ENCODE measurements around the gene RTKN. TPM values are rescaled to one million over a fixed set of nuclear protein-coding genes. Genes with fewer than 3 reads are reported as not detected.

RTKN gene
- total and polyA plus RNA-seq, 4 donors = 21.9 to 46.0 (median 30.6) TPM

DNA sequence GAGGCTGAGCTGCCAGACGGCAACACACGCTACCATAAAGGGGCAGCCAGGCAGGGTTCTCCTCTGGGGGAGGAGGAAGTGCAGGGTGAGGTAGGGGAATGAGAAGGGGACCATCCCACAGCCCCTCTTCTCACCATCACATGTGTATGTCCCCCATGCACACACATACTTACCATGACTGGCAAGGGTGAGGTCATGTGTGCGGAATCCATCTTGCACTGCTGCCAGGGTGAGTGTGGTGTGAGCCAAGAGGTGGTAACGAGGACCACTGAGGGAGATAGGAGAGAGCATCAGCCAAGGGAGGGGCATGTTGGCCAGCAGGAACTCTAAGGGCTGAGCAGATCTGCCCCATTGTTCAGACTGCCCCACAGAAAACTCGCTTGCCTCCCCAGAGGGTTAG is 13.1 kb downstream of the RTKN start:
- Histone ChIP-seq H3K27ac (ENCODE audit: low read depth in 1 of 2, low read length in 1 of 2) (no peak overlapping the region), H3K9ac (ENCODE audit: insufficient read depth in 1 of 2, low read length in 2 of 2) (no peak overlapping the region), H3K36me3 (ENCODE audit: control insufficient read depth in 4 of 4, insufficient read depth in 4 of 4, low read length in 4 of 4) (peaks cover 20 to 45% (median 39%) of the 10 kb centered on the region in 4 donors), H3K4me3 (no peak overlapping the region), H3K4me1 (ENCODE audit: control insufficient read depth in 5 of 5, insufficient read depth in 5 of 5, low read length in 5 of 5) (no peaks in the 10 kb centered on the region), H3K9me3 (ENCODE audit: control insufficient read depth in 4 of 4, insufficient read depth in 3 of 4, low read length in 3 of 4) (no peaks in the 10 kb centered on the region), H3K27me3 (ENCODE audit: control insufficient read depth in 3 of 3, insufficient read depth in 3 of 3, low read length in 2 of 3) (no peaks in the 10 kb centered on the region)
- no peak for ATAC-seq (ENCODE audit: insufficient read depth, low FRiP score)
- TF ChIP-seq, protein P1, sequence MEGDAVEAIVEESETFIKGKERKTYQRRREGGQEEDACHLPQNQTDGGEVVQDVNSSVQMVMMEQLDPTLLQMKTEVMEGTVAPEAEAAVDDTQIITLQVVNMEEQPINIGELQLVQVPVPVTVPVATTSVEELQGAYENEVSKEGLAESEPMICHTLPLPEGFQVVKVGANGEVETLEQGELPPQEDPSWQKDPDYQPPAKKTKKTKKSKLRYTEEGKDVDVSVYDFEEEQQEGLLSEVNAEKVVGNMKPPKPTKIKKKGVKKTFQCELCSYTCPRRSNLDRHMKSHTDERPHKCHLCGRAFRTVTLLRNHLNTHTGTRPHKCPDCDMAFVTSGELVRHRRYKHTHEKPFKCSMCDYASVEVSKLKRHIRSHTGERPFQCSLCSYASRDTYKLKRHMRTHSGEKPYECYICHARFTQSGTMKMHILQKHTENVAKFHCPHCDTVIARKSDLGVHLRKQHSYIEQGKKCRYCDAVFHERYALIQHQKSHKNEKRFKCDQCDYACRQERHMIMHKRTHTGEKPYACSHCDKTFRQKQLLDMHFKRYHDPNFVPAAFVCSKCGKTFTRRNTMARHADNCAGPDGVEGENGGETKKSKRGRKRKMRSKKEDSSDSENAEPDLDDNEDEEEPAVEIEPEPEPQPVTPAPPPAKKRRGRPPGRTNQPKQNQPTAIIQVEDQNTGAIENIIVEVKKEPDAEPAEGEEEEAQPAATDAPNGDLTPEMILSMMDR (IDR thresholded peaks at IDR 0.05; ENCODE audit: control extremely low read depth, extremely low read depth) = no peak
- DNase-seq = no peak
- 91 to 92% methylated on average over 5 of the region's 5 CpGs for WGBS, 2 donors

- H3K9me3 ChIP-seq (ENCODE audit: control insufficient read depth in 4 of 4, insufficient read depth in 3 of 4, low read length in 3 of 4) = no peaks in the 10 kb centered on the region
- H3K9ac ChIP-seq (ENCODE audit: insufficient read depth in 1 of 2, low read length in 2 of 2) = no peak overlapping the region
- no peaks in the 10 kb centered on the region for H3K27me3 ChIP-seq (ENCODE audit: control insufficient read depth in 3 of 3, insufficient read depth in 3 of 3, low read length in 2 of 3)
- H3K27ac ChIP-seq (ENCODE audit: low read depth in 1 of 2, low read length in 1 of 2) = no peak overlapping the region
- 88 to 89% methylated on average over 3 of the region's 3 CpGs for WGBS, 2 donors
- DNase-seq = no peak
- no peak overlapping the region for H3K4me3 ChIP-seq
- ATAC-seq (ENCODE audit: insufficient read depth, low FRiP score) = no peak
- no peaks in the 10 kb centered on the region for H3K4me1 ChIP-seq (ENCODE audit: control insufficient read depth in 5 of 5, insufficient read depth in 5 of 5, low read length in 5 of 5)
- peaks cover 20 to 44% (median 39%) of the 10 kb centered on the region in 4 donors for H3K36me3 ChIP-seq (ENCODE audit: control insufficient read depth in 4 of 4, insufficient read depth in 4 of 4, low read length in 4 of 4)
- TF ChIP-seq, protein P1 (IDR thresholded peaks at IDR 0.05; ENCODE audit: control extremely low read depth, extremely low read depth) = no peak
Observed at GRCh38 chr2:74427551-74427950, 14.2 kb downstream of the RTKN start.

GRCh38 chr2:74426181-74426758 is 15.5 kb downstream of the RTKN start:
- WGBS, 2 donors = 85 to 88% methylated on average over 14 of the region's 14 CpGs

More at GRCh38 chr2:74426181-74426758, 15.5 kb downstream of the RTKN start:
- Histone ChIP-seq H3K36me3 (ENCODE audit: control insufficient read depth in 4 of 4, insufficient read depth in 4 of 4, low read length in 4 of 4) (peaks cover 14 to 38% (median 28%) of the 10 kb centered on the region in 4 donors), H3K9me3 (ENCODE audit: control insufficient read depth in 4 of 4, insufficient read depth in 3 of 4, low read length in 3 of 4) (no peaks in the 10 kb centered on the region), H3K27me3 (ENCODE audit: control insufficient read depth in 3 of 3, insufficient read depth in 3 of 3, low read length in 2 of 3) (no peaks in the 10 kb centered on the region), H3K4me1 (ENCODE audit: control insufficient read depth in 5 of 5, insufficient read depth in 5 of 5, low read length in 5 of 5) (peaks cover 0 to 4% (median 0%) of the 10 kb centered on the region in 5 donors), H3K4me3 (no peak overlapping the region), H3K27ac (ENCODE audit: low read depth in 1 of 2, low read length in 1 of 2) (no peak overlapping the region), H3K9ac (ENCODE audit: insufficient read depth in 1 of 2, low read length in 2 of 2) (no peak overlapping the region)
- ATAC-seq (ENCODE audit: insufficient read depth, low FRiP score) = no peak
- TF ChIP-seq, protein P1 (IDR thresholded peaks at IDR 0.05; ENCODE audit: control extremely low read depth, extremely low read depth) = no peak
- no peak for DNase-seq

Measured in lung (tissue), 12 donors.